Glomerular visceral epithelial cell (primary cell): ENCODE measurements around the gene OR8S1.
"Not testable (repeated sequence)": the region's sequence is repeated elsewhere in the genome, so short reads cannot be mapped to it uniquely, and the experiment has no call there.

Experiments
- DNase-seq: peaks from one replicate; pipeline ENCODE4 v3.0.0-alpha.2; 2016; ENCODE audit errors: extremely low spot score

OR8S1 gene

GRCh38 chr12:48525332-48525731 lies at the start of gene OR8S1:
OR8S1 (plus strand) TSS chr12:48525632; CDS start chr12:48525632, 0 bp downstream.
- no peak for DNase-seq

GRCh38 chr12:48482198-48482597 lies 43.2 kb upstream of the OR8S1 start, which contains the start of gene C12orf54:
C12orf54 (plus strand) TSS chr12:48482498; CDS start chr12:48483297, 799 bp downstream.
- DNase-seq, result no peak

GRCh38 chr12:48482930-48483329 lies 42.5 kb upstream of the OR8S1 start:
- no peak for DNase-seq

GRCh38 chr12:48486261-48486660 lies 39.2 kb upstream of the OR8S1 start:
- no peak for DNase-seq

- DNase-seq, result no peak
These were observed 38.8 kb upstream of the OR8S1 start for GRCh38 chr12:48486679-48487078.

GRCh38 chr12:48489012-48489411 lies 36.4 kb upstream of the OR8S1 start:
- DNase-seq, result no peak

- DNase-seq, result not testable (repeated sequence)
These were observed 36.0 kb upstream of the OR8S1 start for GRCh38 chr12:48489456-48489855.

- DNase-seq, result not testable (repeated sequence)
These were observed 25.2 kb upstream of the OR8S1 start for GRCh38 chr12:48500281-48500680.

- DNase-seq, result not testable (repeated sequence)
These were observed 18.6 kb upstream of the OR8S1 start for GRCh38 chr12:48506836-48507235.

GRCh38 chr12:48508987-48509386 lies 16.4 kb upstream of the OR8S1 start:
- DNase-seq, result no peak

- no peak for DNase-seq
These were observed 15.3 kb upstream of the OR8S1 start for GRCh38 chr12:48510111-48510510.

GRCh38 chr12:48512855-48513254 lies 12.6 kb upstream of the OR8S1 start:
- DNase-seq, result no peak

- no peak for DNase-seq
These were observed 10.7 kb upstream of the OR8S1 start for GRCh38 chr12:48514728-48515127.

- DNase-seq, result not testable (repeated sequence)
These were observed 5.1 kb upstream of the OR8S1 start for GRCh38 chr12:48520381-48520780.

GRCh38 chr12:48527891-48528670 lies 2.6 kb downstream of the OR8S1 start:
- no peak for DNase-seq

GRCh38 chr12:48532601-48533000 lies 7.2 kb downstream of the OR8S1 start:
- DNase-seq, result no peak

GRCh38 chr12:48536602-48537001 lies 11.2 kb downstream of the OR8S1 start:
- no peak for DNase-seq

- peak; percentile 26 for DNase-seq
These were observed 17.0 kb downstream of the OR8S1 start for GRCh38 chr12:48542300-48542928.

- no peak for DNase-seq
These were observed 20.5 kb downstream of the OR8S1 start for GRCh38 chr12:48545833-48546469.

- not testable (repeated sequence) for DNase-seq
These were observed 21.6 kb downstream of the OR8S1 start for GRCh38 chr12:48547012-48547411.

- DNase-seq, result not testable (repeated sequence)
These were observed 26.2 kb downstream of the OR8S1 start for GRCh38 chr12:48551636-48552035.

GRCh38 chr12:48553666-48554343 lies 28.4 kb downstream of the OR8S1 start:
- DNase-seq, result not testable (repeated sequence)
